GM19025 (cell line): ENCODE data around the gene CDKAL1.

Experiments
- ATAC-seq: cut with Tn5 transposase; IDR thresholded peaks from one replicate; pipeline ENCODE4 v1.9.1; 2021; ENCODE audit warnings: mild to moderate bottlenecking, low read depth, moderate library complexity; ENCODE audit not compliant: unreplicated experiment

Gene CDKAL1

DNA sequence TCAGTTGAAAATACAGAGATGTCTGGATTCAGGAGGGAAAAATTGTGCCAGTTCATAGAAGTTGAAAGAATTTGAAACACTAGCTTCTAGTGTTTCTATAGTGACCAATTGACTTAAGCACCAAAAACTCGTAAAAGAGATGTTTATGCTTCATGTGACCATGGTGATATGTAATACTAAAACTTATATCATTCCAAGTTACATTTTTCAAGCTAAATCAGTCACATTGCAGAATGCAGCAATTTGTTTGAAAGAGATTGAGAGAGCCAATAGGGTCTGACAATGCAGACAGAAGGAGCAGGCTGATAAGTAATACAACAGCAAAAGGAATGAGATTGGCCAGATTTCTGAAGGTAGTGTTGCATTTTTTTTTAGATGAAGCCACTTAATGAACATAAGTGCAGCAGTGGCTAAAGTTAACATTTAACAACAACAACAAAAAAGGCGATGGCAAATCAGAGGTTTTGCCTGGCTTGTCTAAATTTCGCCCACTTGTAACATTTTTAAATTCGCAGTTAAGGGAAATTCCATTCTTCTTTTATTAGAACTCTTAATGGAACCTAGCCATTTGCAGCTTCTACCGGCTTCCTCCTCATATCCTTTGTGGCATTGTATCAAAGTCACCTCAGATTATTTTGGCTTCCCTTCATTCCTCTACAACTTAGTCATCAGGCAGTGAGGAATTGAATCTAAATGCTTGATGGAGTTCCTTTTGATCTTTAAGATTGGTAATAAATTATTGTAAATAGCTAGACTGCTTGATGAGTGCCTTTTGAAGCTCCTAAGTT, 575.3 kb downstream of the CDKAL1 start:
- ATAC-seq: no peak

DNA sequence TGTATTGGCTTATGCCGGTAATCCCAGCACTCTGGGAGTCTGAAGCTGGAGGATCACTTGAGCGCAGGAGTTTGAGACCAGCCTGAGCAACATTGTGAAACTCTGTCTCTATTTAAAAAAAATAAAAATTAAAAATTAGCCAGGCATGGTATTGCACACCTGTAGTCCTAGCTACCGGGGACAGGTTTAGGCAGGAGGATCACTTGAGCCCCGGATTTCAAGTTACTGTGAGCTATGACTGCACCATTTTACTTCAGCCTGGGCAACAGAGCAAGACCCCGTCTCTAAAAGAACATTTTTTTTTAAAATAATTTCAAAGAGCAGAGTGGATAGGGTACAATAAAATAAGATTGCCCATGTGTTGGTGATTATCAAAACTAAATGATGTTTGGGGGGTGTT, 576.4 kb downstream of the CDKAL1 start:
- ATAC-seq: no peak

- ATAC-seq: no peak
These were observed 577.0 kb downstream of the CDKAL1 start for GRCh38 chr6:21111093-21111725.

DNA sequence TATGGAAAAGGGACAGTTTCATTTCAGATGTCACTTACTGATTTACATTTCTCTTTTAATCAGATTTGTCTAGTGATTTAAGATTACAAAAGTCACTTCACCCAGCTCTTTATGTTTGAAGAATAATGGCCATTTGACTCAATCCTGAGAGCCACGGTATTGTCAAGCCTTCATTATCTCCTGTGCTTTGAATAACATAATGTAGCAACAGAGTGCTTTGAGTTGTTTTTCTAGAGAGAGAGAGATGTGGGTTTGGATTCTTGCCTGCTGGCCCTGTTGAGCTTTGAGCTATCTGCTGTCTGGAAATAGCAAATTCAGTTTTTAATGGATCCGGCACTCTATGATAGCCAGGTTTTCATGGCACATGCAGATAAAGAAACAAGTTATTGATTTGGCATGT, 580.9 kb downstream of the CDKAL1 start:
- ATAC-seq: no peak

- no peak for ATAC-seq
These were observed 582.5 kb downstream of the CDKAL1 start for GRCh38 chr6:21116736-21117135.

DNA sequence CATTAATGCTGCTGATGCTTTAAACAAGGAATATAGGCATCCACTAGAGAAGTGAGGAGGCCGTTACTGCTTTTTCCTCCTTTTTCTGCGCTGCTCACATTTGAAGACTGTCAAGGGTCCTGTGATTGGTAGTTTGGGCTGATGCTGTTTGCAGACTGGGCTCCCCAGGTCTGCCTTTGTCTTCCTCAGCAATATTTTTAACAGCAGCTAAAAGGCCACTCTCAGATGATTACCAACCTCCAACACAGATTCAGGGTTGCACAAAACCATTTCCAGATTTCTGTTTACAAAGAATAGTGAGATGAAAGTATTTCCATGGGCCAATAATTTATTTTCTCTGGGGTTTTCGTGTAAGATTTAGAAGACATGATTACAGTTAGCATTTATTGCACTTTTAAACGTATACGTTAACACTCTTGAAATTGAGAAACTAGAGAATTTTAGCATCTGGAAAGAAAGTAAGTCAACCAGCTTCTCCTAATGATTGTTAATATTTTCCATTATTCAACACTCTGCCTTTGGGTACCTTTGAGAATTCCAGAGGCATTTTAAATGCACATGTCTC, 584.0 kb downstream of the CDKAL1 start:
- no peak for ATAC-seq

DNA sequence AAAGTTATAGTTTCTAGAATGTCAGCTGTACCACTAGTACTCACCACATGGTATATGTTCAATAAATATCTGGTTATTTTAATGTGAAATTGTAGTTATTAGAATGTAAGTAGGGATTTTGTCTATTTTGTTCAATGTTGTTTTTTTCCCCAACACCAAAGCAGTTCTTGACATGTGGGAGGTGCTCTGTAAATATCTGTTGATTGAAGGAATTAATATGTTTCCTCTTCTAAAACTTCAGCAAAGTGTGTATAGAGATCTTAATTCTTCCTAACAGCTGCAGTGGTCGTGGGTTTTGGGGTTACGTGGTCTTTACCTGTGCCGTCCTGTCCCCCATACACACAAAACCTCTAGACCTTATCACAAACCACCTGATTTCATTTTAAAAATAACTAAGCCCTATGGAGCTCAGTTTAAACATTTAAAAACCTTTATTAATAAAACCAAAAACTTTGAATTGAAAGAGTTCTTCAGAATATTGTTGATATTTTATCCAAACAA, 587.4 kb downstream of the CDKAL1 start:
- no peak for ATAC-seq

GRCh38 chr6:21123507-21124436, 589.5 kb downstream of the CDKAL1 start:
- ATAC-seq: no peak

DNA sequence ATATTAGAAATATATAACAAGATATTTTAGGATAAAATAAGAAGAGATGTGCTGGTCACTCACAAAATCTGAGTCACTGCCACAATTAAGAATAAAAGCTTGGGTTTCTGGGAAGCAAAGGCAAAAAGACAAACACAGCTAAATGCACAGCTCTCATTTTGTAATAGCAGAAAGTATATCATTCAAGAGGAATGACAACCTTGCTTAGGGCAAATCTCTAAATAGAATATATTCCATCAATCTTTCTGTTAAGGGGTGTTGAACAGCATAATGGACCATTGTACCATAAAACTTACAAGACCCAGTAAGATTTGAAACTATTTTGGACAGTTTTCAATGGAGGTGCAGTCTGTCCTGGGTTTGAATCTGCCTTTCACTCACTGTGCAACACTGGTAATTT, 594.3 kb downstream of the CDKAL1 start:
- no peak for ATAC-seq

- ATAC-seq: no peak
These were observed 597.1 kb downstream of the CDKAL1 start for GRCh38 chr6:21131406-21131805.

- ATAC-seq: no peak
These were observed 598.2 kb downstream of the CDKAL1 start for GRCh38 chr6:21132446-21132845.

DNA sequence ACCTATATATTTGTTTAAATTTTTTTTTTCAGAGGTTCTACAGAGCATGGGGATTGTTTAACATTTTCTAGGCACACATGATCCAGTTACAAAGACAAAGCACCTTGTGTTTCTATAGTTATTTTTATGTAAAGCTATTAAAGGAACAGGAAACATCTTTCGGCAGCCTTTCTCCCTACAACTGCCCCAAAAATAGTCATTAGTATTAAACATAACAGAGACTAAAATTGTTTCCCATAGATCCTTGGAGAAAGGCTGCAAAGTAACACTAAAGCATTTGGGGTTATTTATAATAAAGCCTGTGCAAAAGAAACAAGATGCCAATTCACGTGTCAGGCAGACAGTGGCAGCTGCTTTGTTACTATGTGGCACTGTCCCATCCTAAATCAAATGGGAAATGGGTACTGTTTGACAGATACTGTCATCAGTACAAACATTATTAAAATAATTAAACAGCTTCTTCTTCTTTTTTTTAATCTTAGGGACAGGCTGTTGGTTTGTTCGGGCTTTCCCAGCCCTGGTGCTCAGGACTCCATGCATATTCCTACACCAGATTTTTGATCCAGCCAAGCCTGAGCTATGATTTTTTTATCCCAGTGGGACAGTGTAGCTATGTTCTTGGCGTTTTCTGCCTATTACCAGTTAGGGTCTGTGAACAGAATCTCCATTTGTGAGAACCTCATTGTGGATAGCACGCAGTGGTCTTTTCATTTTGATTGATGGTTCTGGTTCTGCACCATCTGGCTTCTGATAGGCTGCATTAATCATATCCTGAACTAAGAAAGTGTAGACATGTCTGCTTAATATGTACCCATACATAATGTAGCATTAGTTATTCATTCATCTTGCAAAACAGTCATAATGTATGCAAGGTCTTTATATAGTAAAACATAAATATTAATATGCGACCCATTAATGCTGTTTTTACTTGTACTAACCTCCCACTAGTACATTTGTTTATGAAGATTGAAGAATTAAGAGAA, 598.9 kb downstream of the CDKAL1 start:
- no peak for ATAC-seq

- ATAC-seq: no peak
These were observed 599.6 kb downstream of the CDKAL1 start for GRCh38 chr6:21133901-21134300.

DNA sequence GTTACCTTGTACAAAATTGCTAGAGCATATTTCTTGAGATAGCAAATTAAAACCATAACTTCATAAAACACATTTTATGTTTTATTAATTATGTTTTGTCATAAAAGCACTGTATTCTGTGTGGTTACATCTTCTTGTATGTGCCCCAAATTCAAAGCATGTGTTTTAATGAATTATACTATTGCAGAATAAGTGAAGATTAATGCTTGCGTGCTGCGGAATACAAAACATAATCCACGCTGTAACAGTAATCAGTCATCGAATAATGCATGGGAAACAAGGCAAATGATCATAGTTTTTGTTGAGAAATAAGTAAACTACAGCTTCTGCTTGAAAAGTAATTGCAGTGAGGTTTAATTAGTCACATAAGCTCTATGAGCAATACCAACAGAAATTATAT, 600.1 kb downstream of the CDKAL1 start:
- no peak for ATAC-seq

- ATAC-seq: no peak
These were observed 601.3 kb downstream of the CDKAL1 start for GRCh38 chr6:21135484-21136013.

- ATAC-seq: no peak
These were observed 603.6 kb downstream of the CDKAL1 start for GRCh38 chr6:21137700-21138335.

GRCh38 chr6:21138336-21139069, 604.2 kb downstream of the CDKAL1 start:
- no peak for ATAC-seq

- ATAC-seq: no peak
These were observed 606.7 kb downstream of the CDKAL1 start for GRCh38 chr6:21140966-21141365.
